B cell (primary cell): ENCODE data around the gene SLC38A10. TPM values are rescaled to one million over a fixed set of nuclear protein-coding genes. Genes with fewer than 3 reads are reported as not detected.

ENCODE experiments used
- ATAC-seq: fragments of 200-7000 bp; cut with Tn5 transposase; one replicate; pipeline ENCODE4 v1.10.0; 2021; ENCODE audit warnings: low read depth, mild to moderate bottlenecking, moderate number of reproducible peaks, moderate library complexity
- CTCF ChIA-PET: fragments of 350-600 bp; sonication (Branson Sonifier 250); formaldehyde crosslinking; loops from one replicate; lab custom pipeline; 2021; ENCODE audit warnings: antibody characterized with exemption, inconsistent platforms; lab: Charles Lee
- POLR2A ChIA-PET: fragments of 350-600 bp; sonication (Branson Sonifier 250); formaldehyde crosslinking; loops from one replicate; lab custom pipeline; 2021; ENCODE audit warnings: antibody characterized with exemption; lab: Charles Lee
- DNase-seq: peaks from one replicate; pipeline ENCODE4 v3.0.0; 2013
- H2AFZ ChIP-seq: 2 replicates; pipeline ENCODE4 v1.6.1; 2012; ENCODE audit warnings: mild to moderate bottlenecking, low read depth, low read length; ENCODE audit not compliant: insufficient read depth, poor library complexity, severe bottlenecking
- H3K27ac ChIP-seq, 2 donors: 1 replicate in 1 of 2; 2 replicates in 1 of 2; pipeline ENCODE4 v1.5.1; 2012 to 2013; ENCODE audit warnings: low read length in 2 of 2, mild to moderate bottlenecking in 2 of 2, moderate library complexity in 1 of 2
- H3K27me3 ChIP-seq, 4 experiments: fragments of 200-600 bp in 1 of 4; sonication (generic) in 1 of 4; replicated peaks in 1 of 4; 1 replicate in 2 of 4; 2 replicates in 2 of 4; pipeline versions ENCODE4 v1.6.1 to v1.7.0; 2013 to 2016; ENCODE audit warnings: low read length in 3 of 4, mild to moderate bottlenecking in 2 of 4, mixed read lengths in 1 of 4, moderate library complexity in 1 of 4; ENCODE audit not compliant: insufficient read depth in 4 of 4, control insufficient read depth in 3 of 4; ENCODE audit errors: control extremely low read depth in 1 of 4
- H3K36me3 ChIP-seq, 2 experiments: replicated peaks in 1 of 2; 1 replicate in 1 of 2; 2 replicates in 1 of 2; pipeline versions ENCODE4 v1.6.1 to v1.7.1; 2013; ENCODE audit warnings: low read length in 1 of 2; ENCODE audit not compliant: insufficient read depth in 2 of 2, control insufficient read depth in 1 of 2; ENCODE audit errors: control extremely low read depth in 1 of 2, extremely low read depth in 1 of 2
- H3K4me1 ChIP-seq, 2 donors: fragments of 200-600 bp in 1 of 2; sonication (generic) in 1 of 2; 1 replicate in 1 of 2; 2 replicates in 1 of 2; pipeline versions ENCODE4 v1.5.1 to v1.6.1; 2013 to 2017; ENCODE audit warnings: low read length in 2 of 2; ENCODE audit not compliant: control insufficient read depth in 2 of 2, insufficient read depth in 2 of 2
- H3K4me2 ChIP-seq: replicated peaks from 2 replicates; pipeline ENCODE3; 2012; ENCODE audit warnings: mild to moderate bottlenecking, low read depth, low read length; ENCODE audit not compliant: poor library complexity, severe bottlenecking
- H3K4me3 ChIP-seq, 5 experiments: fragments of 200-600 bp in 1 of 5; sonication (generic) in 1 of 5; 1 replicate in 3 of 5; 2 replicates in 2 of 5; pipeline versions ENCODE4 v1.5.1 to v1.7.0; 2011 to 2016; ENCODE audit warnings: low read length in 4 of 5, mild to moderate bottlenecking in 4 of 5, low read depth in 2 of 5, control low read depth in 1 of 5, moderate library complexity in 1 of 5; ENCODE audit not compliant: insufficient read depth in 1 of 5; ENCODE audit errors: control extremely low read depth in 1 of 5, extremely low read depth in 1 of 5
- H3K79me2 ChIP-seq: fragments of 200-600 bp; sonication (generic); one replicate; pipeline ENCODE4 v1.6.0; 2016; ENCODE audit warnings: low read length; ENCODE audit not compliant: control insufficient read depth, insufficient read depth
- H3K9ac ChIP-seq: fragments of 200-600 bp; sonication (generic); 2 replicates; pipeline ENCODE4 v1.6.1; 2017; ENCODE audit warnings: mild to moderate bottlenecking, low read length, moderate library complexity
- H3K9me3 ChIP-seq, 3 donors: one replicate each; pipeline versions ENCODE4 v1.6.1 to v1.7.1; 2013; ENCODE audit warnings: low read length in 2 of 3; ENCODE audit not compliant: control insufficient read depth in 2 of 3, insufficient read depth in 1 of 3; ENCODE audit errors: control extremely low read depth in 1 of 3
- H4K20me1 ChIP-seq: 2 replicates; pipeline ENCODE4 v1.6.0; 2012; ENCODE audit warnings: mild to moderate bottlenecking, low read length; ENCODE audit not compliant: insufficient read depth, control insufficient read depth, poor library complexity, severe bottlenecking
- H3K27ac Mint-ChIP-seq: one replicate; pipeline ENCODE4 v1.8.0; 2021; ENCODE audit warnings: mixed read lengths
- H3K27me3 Mint-ChIP-seq: one replicate; pipeline ENCODE4 v1.8.0; 2021; ENCODE audit warnings: mixed read lengths
- H3K4me1 Mint-ChIP-seq: one replicate; pipeline ENCODE4 v1.8.0; 2021; ENCODE audit warnings: mixed read lengths
- H3K4me3 Mint-ChIP-seq: one replicate; pipeline ENCODE4 v1.8.0; 2021; ENCODE audit warnings: mixed read lengths
- H3K9me3 Mint-ChIP-seq: one replicate; pipeline ENCODE4 v1.8.0; 2022; ENCODE audit warnings: mixed read lengths; ENCODE audit not compliant: insufficient read depth
- CTCF ChIP-seq: fragments of 200-600 bp; IDR thresholded peaks from one replicate; pipeline ENCODE4 v1.8.0; 2022; ENCODE audit warnings: antibody characterized with exemption, mild to moderate bottlenecking
- EZH2 ChIP-seq: IDR thresholded peaks from 2 replicates; pipeline ENCODE4 v1.6.1; 2012; ENCODE audit warnings: borderline replicate concordance, low read depth, mild to moderate bottlenecking, moderate library complexity, low read length; ENCODE audit not compliant: insufficient read depth, poor library complexity, severe bottlenecking
- WGBS: methylation state at CpG from one replicate; pipeline ENCODE4 v1.1.5; 2013; ENCODE audit warnings: missing lambda C conversion rate; ENCODE audit not compliant: insufficient coverage; 5-methylcytosine and 5-hydroxymethylcytosine counted together
- intact Hi-C: fragments of 100-400 bp; cut with micrococcal nuclease; formaldehyde crosslinking; loops from one replicate; pipeline ENCODE4 v1.10.0; 2022
- polyA plus RNA-seq: library from polyadenylated mRNA; depleted of rRNA; stranded (reverse); fragments of >200 nt; gene quantifications from 2 replicates; pipeline ENCODE4 v1.2.3, GENCODE V29; 2012
- total RNA-seq, 2 donors: library from RNA; stranded (reverse); fragments of 120-200 nt in 1 of 2; gene quantifications; 1 replicate in 1 of 2; 2 replicates in 1 of 2; pipeline versions ENCODE4 v1.2.3 to v1.2.4, GENCODE V29; 2013 to 2022

SLC38A10 gene
- total and polyA plus RNA-seq, 2 donors (not counting 1 experiment from before 2014, with no cell fraction given): 76.1 to 104 TPM

- ChIA-PET CTCF (no interaction called here), POLR2A (no interaction called here)
- no peaks in the 10 kb centered on the region for H3K27me3 ChIP-seq
- Mint-ChIP-seq H3K4me1 (peaks cover 41% of the 10 kb centered on the region), H3K9me3 (no peaks in the 10 kb centered on the region), H3K4me3 (no peak overlapping the region), H3K27ac (peak overlapping the region; percentile 59), H3K27me3 (no peaks in the 10 kb centered on the region)
- peaks cover 0 to 58% of the 10 kb centered on the region in 2 experiments for H3K36me3 ChIP-seq
- no peak overlapping the region for H2AFZ ChIP-seq
- 93% methylated on average over 30 of the region's 31 CpGs for WGBS
- H3K9me3 ChIP-seq: peaks cover 0 to 9% (median 0%) of the 10 kb centered on the region in 3 donors
- H3K4me2 ChIP-seq: no peak overlapping the region
- ATAC-seq: no peak
- no peak overlapping the region for H3K4me3 ChIP-seq
- H3K79me2 ChIP-seq: peaks cover 32% of the 10 kb centered on the region
- DNase-seq: no peak
- H3K4me1 ChIP-seq: peaks cover 19 to 26% of the 10 kb centered on the region in 2 donors
- H3K9ac ChIP-seq: no peak overlapping the region
- H3K27ac ChIP-seq: no peak overlapping the region
- H4K20me1 ChIP-seq: peaks cover 49% of the 10 kb centered on the region
- TF ChIP-seq CTCF (no peak), EZH2 (no peak)
- intact Hi-C loops: no loop called here
Measured at GRCh38 chr17:81231121-81231645, 63.9 kb downstream of the SLC38A10 start.

GRCh38 chr17:81230043-81230820 is 64.9 kb downstream of the SLC38A10 start:
- H3K4me1 ChIP-seq: peaks cover 19 to 26% of the 10 kb centered on the region in 2 donors
- no peak overlapping the region for H2AFZ ChIP-seq
- H3K79me2 ChIP-seq: peaks cover 23% of the 10 kb centered on the region
- WGBS: 97% methylated on average over 21 of the region's 26 CpGs
- ChIA-PET POLR2A (interaction anchor here (0.6 to 2.1 kb wide), 2 partner anchors 8 to 9 kb away, joined by 3 to 19 read pairs; partner anchors contain the start of genes NDUFAF8 and TEPSIN), CTCF (interaction anchor here (0.7 kb wide), 1 partner anchor 62 kb away, joined by 3 read pairs; no protein-coding TSS in a partner anchor)
- intact Hi-C loops: no loop called here
- no peak overlapping the region for H3K4me3 ChIP-seq
- H3K4me2 ChIP-seq: no peak overlapping the region
- DNase-seq (peak; percentile 21), ATAC-seq (no peak)
- TF ChIP-seq CTCF (peak; percentile 30), EZH2 (no peak)
- peaks cover 40% of the 10 kb centered on the region for H4K20me1 ChIP-seq
- H3K27ac ChIP-seq: no peak overlapping the region
- peak overlapping the region; percentile 56 for H3K27ac Mint-ChIP-seq
- peaks cover 0 to 49% of the 10 kb centered on the region in 2 experiments for H3K36me3 ChIP-seq
- H3K9ac ChIP-seq: no peak overlapping the region
- H3K4me3 Mint-ChIP-seq: no peak overlapping the region
- H3K27me3 ChIP-seq: no peaks in the 10 kb centered on the region
- peaks cover 0 to 9% (median 0%) of the 10 kb centered on the region in 3 donors for H3K9me3 ChIP-seq
- H3K9me3 Mint-ChIP-seq: no peaks in the 10 kb centered on the region
- no peaks in the 10 kb centered on the region for H3K27me3 Mint-ChIP-seq
- H3K4me1 Mint-ChIP-seq: peaks cover 39% of the 10 kb centered on the region
